Neural cell (in vitro differentiated cells): ENCODE results near the gene CAP2. TPM values are rescaled to one million over a fixed set of nuclear protein-coding genes. Genes with fewer than 3 reads are reported as not detected.

ENCODE experiments used
- H2AFZ ChIP-seq: fragments of 200-600, 300-800 bp; sonication (generic), shearing (Covaris generic); 2 replicates; pipeline ENCODE4 v1.6.0; 2014; ENCODE audit warnings: low read depth, mild to moderate bottlenecking, antibody characterized with exemption, low read length, moderate library complexity
- H3F3A ChIP-seq: fragments of 200-600 bp; shearing (Covaris generic); 2 replicates; pipeline ENCODE4 v1.6.1; 2016; ENCODE audit warnings: mild to moderate bottlenecking, moderate library complexity, mixed read lengths, antibody characterized with exemption, low read length; ENCODE audit not compliant: insufficient read depth, poor library complexity, severe bottlenecking
- H3K27ac ChIP-seq: fragments of 200-600, 300-800 bp; sonication (generic), shearing (Covaris generic); 2 replicates; pipeline ENCODE4 v1.5.1; 2014; ENCODE audit warnings: mild to moderate bottlenecking, low read length, moderate library complexity
- H3K27me3 ChIP-seq: fragments of 300-800, 200-600 bp; sonication (generic), shearing (Covaris generic); 2 replicates; pipeline ENCODE4 v1.6.0; 2014; ENCODE audit warnings: mild to moderate bottlenecking, low read depth, low read length, moderate library complexity; ENCODE audit not compliant: insufficient read depth
- H3K36me3 ChIP-seq: fragments of 300-800, 200-600 bp; sonication (generic), shearing (Covaris generic); 2 replicates; pipeline ENCODE4 v1.5.1; 2014; ENCODE audit warnings: mild to moderate bottlenecking, antibody characterized with exemption, low read length, moderate library complexity; ENCODE audit not compliant: insufficient read depth
- H3K4me2 ChIP-seq: fragments of 300-800, 200-600 bp; sonication (generic), shearing (Covaris generic); 2 replicates; pipeline ENCODE4 v1.6.0; 2014; ENCODE audit warnings: mild to moderate bottlenecking, low read length
- H3K4me3 ChIP-seq: fragments of 300-800, 200-600 bp; sonication (generic), shearing (Covaris generic); 2 replicates; pipeline ENCODE4 v1.5.1; 2014; ENCODE audit warnings: mild to moderate bottlenecking, low read length, moderate library complexity
- H3K79me2 ChIP-seq: fragments of 200-600 bp; shearing (Covaris generic); replicated peaks from 2 replicates; pipeline ENCODE4 v1.6.0; 2014; ENCODE audit warnings: mild to moderate bottlenecking, low read length, moderate library complexity; ENCODE audit not compliant: insufficient read depth
- H3K9ac ChIP-seq: fragments of 300-800, 200-600 bp; sonication (generic), shearing (Covaris generic); 2 replicates; pipeline ENCODE4 v1.6.1; 2016; ENCODE audit warnings: mild to moderate bottlenecking, low read length, mixed read lengths
- H3K9me2 ChIP-seq: fragments of 200-600 bp; shearing (Covaris generic); 2 replicates; pipeline ENCODE4 v1.6.1; 2016; ENCODE audit warnings: mild to moderate bottlenecking, low read length, mixed read lengths; ENCODE audit not compliant: insufficient read depth
- H3K9me3 ChIP-seq: fragments of 200-600, 300-800 bp; sonication (generic), shearing (Covaris generic); 2 replicates; pipeline ENCODE4 v1.6.1; 2016; ENCODE audit warnings: mild to moderate bottlenecking, mixed run types, low read length, moderate library complexity, mixed read lengths
- H4K20me1 ChIP-seq: fragments of 200-600 bp; shearing (Covaris generic); 2 replicates; pipeline ENCODE4 v1.6.1; 2016; ENCODE audit warnings: mild to moderate bottlenecking, mixed run types; ENCODE audit not compliant: insufficient read depth
- EP300 ChIP-seq: fragments of 450-650 bp; conservative IDR thresholded peaks from 2 replicates; pipeline ENCODE4 v1.6.1; 2014; ENCODE audit warnings: antibody characterized with exemption, mild to moderate bottlenecking, moderate library complexity; ENCODE audit not compliant: poor library complexity, severe bottlenecking
- EZH2 ChIP-seq: fragments of 200-600, 300-800 bp; shearing (Covaris generic), sonication (generic); IDR thresholded peaks from 2 replicates; pipeline ENCODE4 v1.6.1; 2014; ENCODE audit warnings: antibody characterized with exemption, low read length, borderline replicate concordance, mild to moderate bottlenecking; ENCODE audit not compliant: insufficient read depth, poor library complexity, severe bottlenecking
- MXI1 ChIP-seq: fragments of 450-650 bp; conservative IDR thresholded peaks from 2 replicates; pipeline ENCODE4 v1.6.1; 2014; ENCODE audit warnings: antibody characterized with exemption, mild to moderate bottlenecking; ENCODE audit not compliant: poor library complexity, severe bottlenecking
- POLR2AphosphoS5 ChIP-seq: IDR thresholded peaks from 2 replicates; pipeline ENCODE4 v1.6.1; 2012
- RAD21 ChIP-seq: fragments of 450-650 bp; conservative IDR thresholded peaks from 2 replicates; pipeline ENCODE4 v1.6.1; 2014; ENCODE audit warnings: antibody characterized with exemption, mild to moderate bottlenecking, moderate library complexity
- SMC3 ChIP-seq: fragments of 450-650 bp; conservative IDR thresholded peaks from 2 replicates; pipeline ENCODE4 v1.6.1; 2014; ENCODE audit warnings: antibody characterized with exemption, mild to moderate bottlenecking, moderate library complexity; ENCODE audit not compliant: poor library complexity
- TAF1 ChIP-seq: IDR thresholded peaks from 2 replicates; pipeline ENCODE4 v1.6.1; 2012; ENCODE audit warnings: low read depth
- polyA plus RNA-seq: library from polyadenylated mRNA; depleted of rRNA; stranded (reverse); fragments of >200 nt; gene quantifications from 2 replicates; pipeline ENCODE4 v1.2.3, GENCODE V29; 2014
- TF ChIP-seq, protein P1 (sequence below): fragments of 450-650 bp; IDR thresholded peaks from 2 replicates; pipeline ENCODE4 v1.5.1; 2014; ENCODE audit warnings: antibody characterized with exemption, mild to moderate bottlenecking, moderate library complexity; ENCODE audit not compliant: poor library complexity, severe bottlenecking

CAP2 gene
- polyA plus RNA-seq, 1 donor from 2014 or later, result 13.4 TPM

DNA sequence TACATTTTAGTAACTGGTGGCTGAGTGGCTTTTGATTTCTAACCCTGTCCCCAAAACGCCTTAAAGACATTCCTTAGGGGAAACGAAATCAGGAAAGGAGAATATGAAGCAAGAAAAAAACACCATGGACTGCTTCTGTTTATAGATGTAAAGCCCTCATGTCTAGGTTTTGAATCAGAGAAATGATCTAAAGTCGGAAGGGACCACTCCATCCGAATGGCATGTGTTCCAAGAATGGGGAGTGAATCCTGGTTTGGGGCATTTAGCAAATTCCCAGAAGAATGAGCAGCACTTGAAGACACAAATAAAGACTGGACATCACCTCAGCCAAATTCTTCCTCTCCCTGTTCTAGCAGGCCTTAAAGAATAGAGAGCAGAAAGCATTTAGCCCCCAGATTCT is 65.6 kb downstream of the CAP2 start:
- Histone ChIP-seq H3K9me2 (no peaks in the 10 kb centered on the region), H3K4me3 (no peak overlapping the region), H3K9ac (no peak overlapping the region), H2AFZ (no peak overlapping the region), H3K27me3 (no peaks in the 10 kb centered on the region), H4K20me1 (no peaks in the 10 kb centered on the region), H3K9me3 (no peaks in the 10 kb centered on the region), H3F3A (no peaks in the 10 kb centered on the region), H3K79me2 (no peaks in the 10 kb centered on the region), H3K4me2 (no peak overlapping the region), H3K36me3 (no peaks in the 10 kb centered on the region), H3K27ac (no peak overlapping the region)
- TF ChIP-seq EP300 (no peak), POLR2AphosphoS5 (no peak)

DNA sequence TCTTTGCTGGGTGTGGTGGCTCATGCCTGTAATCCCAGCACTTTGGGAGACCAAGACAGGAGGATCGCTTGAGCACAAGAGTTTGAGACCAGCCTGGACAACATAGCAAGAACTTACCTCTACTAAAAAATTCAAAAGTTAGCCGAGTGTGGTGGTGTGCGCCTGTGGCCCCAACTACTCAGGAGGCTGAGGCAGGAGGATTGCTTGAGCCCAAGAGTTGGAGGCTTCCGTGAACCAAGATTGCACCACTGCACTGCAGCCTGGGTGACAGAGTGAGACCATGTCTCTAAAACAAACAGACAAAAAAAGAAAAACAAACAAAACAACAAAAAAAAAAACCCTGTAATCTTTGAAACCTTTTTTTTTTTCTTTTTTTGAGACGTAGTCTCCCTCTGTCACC is 67.5 kb downstream of the CAP2 start:
- TF ChIP-seq EZH2, result no peak
- TF ChIP-seq, protein P1, sequence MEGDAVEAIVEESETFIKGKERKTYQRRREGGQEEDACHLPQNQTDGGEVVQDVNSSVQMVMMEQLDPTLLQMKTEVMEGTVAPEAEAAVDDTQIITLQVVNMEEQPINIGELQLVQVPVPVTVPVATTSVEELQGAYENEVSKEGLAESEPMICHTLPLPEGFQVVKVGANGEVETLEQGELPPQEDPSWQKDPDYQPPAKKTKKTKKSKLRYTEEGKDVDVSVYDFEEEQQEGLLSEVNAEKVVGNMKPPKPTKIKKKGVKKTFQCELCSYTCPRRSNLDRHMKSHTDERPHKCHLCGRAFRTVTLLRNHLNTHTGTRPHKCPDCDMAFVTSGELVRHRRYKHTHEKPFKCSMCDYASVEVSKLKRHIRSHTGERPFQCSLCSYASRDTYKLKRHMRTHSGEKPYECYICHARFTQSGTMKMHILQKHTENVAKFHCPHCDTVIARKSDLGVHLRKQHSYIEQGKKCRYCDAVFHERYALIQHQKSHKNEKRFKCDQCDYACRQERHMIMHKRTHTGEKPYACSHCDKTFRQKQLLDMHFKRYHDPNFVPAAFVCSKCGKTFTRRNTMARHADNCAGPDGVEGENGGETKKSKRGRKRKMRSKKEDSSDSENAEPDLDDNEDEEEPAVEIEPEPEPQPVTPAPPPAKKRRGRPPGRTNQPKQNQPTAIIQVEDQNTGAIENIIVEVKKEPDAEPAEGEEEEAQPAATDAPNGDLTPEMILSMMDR, result no peak
- TF ChIP-seq TAF1, result no peak
- no peak for TF ChIP-seq SMC3
- TF ChIP-seq MXI1, result no peak
- no peak for TF ChIP-seq RAD21
- no peak overlapping the region for H3K4me3 ChIP-seq
- H3K9me2 ChIP-seq, result no peaks in the 10 kb centered on the region
- H3K27ac ChIP-seq, result no peak overlapping the region
- H3K79me2 ChIP-seq, result no peaks in the 10 kb centered on the region
- no peaks in the 10 kb centered on the region for H3K9me3 ChIP-seq
- no peak overlapping the region for H3K4me2 ChIP-seq
- H3K36me3 ChIP-seq, result no peaks in the 10 kb centered on the region
- no peaks in the 10 kb centered on the region for H4K20me1 ChIP-seq
- H3K27me3 ChIP-seq, result no peaks in the 10 kb centered on the region
- no peak overlapping the region for H3K9ac ChIP-seq
- no peak overlapping the region for H2AFZ ChIP-seq
- H3F3A ChIP-seq, result no peaks in the 10 kb centered on the region

DNA sequence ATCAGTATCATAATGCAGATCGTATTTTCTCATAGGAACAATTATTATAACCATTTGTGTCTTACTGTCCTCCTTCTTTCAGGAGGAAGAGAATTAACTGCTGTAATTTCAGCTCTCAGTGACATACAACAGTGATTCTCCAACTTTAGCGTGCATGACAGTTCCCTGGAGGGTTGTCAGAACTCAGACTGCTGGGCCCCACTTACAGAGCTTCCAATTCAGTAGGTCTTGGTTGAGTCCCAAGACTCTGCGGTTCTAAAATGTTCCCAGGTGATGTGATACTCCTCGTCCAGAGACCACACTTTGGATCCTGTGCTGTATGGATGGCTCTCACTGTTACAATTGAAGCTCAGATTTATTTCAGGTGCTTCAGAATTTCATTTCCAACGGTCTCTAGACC is 72.8 kb downstream of the CAP2 start:
- TF ChIP-seq EP300, result no peak
- TF ChIP-seq, protein P1, result no peak
- Histone ChIP-seq H3K27ac (no peak overlapping the region), H3K4me2 (no peak overlapping the region), H3K9ac (no peak overlapping the region), H3K27me3 (no peaks in the 10 kb centered on the region), H4K20me1 (no peaks in the 10 kb centered on the region), H3K4me3 (no peak overlapping the region), H3F3A (no peaks in the 10 kb centered on the region), H3K9me2 (no peaks in the 10 kb centered on the region), H3K79me2 (no peaks in the 10 kb centered on the region), H2AFZ (no peak overlapping the region), H3K36me3 (no peaks in the 10 kb centered on the region), H3K9me3 (no peaks in the 10 kb centered on the region)
